ENCODE data around the gene ULK3.

The ULK3 gene

GRCh38 chr15:74786551-74787165, 56.3 kb downstream of the ULK3 start:
- no peak for DNase-seq (ENCODE audit: low read depth in 2 of 3, low spot score in 2 of 3)

All from activated CD8-positive, alpha-beta memory T cell treated with anti-CD3 and anti-CD28 coated beads for 48 hours (primary cell).